Keratinocyte (primary cell): ENCODE results near the gene PCDHGC4. TPM values are rescaled to one million over a fixed set of nuclear protein-coding genes. Genes with fewer than 3 reads are reported as not detected.

Experiments
- DNase-seq: peaks from one replicate; pipeline ENCODE4 v3.0.0-alpha.2; 2011; ENCODE audit warnings: low read depth, missing footprints, low spot score
- FAIRE-seq: peaks from 2 replicates; lab custom pipeline; 2011; peaks lifted over from hg19 to GRCh38; lab: Jason Lieb, UNC
- H2AFZ ChIP-seq: 2 replicates; pipeline ENCODE4 v1.6.0; 2012; ENCODE audit warnings: low read length, control low read depth, inconsistent platforms; ENCODE audit not compliant: control insufficient read depth
- H3K27ac ChIP-seq: 2 replicates; pipeline ENCODE4 v1.5.1; 2011; ENCODE audit warnings: low read length; ENCODE audit not compliant: control insufficient read depth, insufficient read depth
- H3K27me3 ChIP-seq: 3 replicates; pipeline ENCODE4 v1.6.0; 2011; ENCODE audit warnings: low read length; ENCODE audit not compliant: control insufficient read depth, insufficient read depth; ENCODE audit errors: extremely low read depth
- H3K36me3 ChIP-seq, 2 experiments: 2 replicates in 1 of 2; 3 replicates in 1 of 2; pipeline ENCODE4 v1.5.1; 2011; ENCODE audit warnings: low read length in 2 of 2, mild to moderate bottlenecking in 1 of 2; ENCODE audit not compliant: control insufficient read depth in 2 of 2, insufficient read depth in 2 of 2; ENCODE audit errors: extremely low read depth in 1 of 2
- H3K4me1 ChIP-seq: 3 replicates; pipeline ENCODE4 v1.5.1; 2011; ENCODE audit warnings: low read length; ENCODE audit not compliant: control insufficient read depth, insufficient read depth; ENCODE audit errors: extremely low read depth
- H3K4me2 ChIP-seq: 3 replicates; pipeline ENCODE4 v1.6.0; 2011; ENCODE audit warnings: low read depth, low read length; ENCODE audit not compliant: control insufficient read depth, insufficient read depth; ENCODE audit errors: extremely low read depth
- H3K4me3 ChIP-seq, 3 experiments: fragments of 200-600 bp in 1 of 3; sonication (generic) in 1 of 3; 2 replicates in 2 of 3; 3 replicates in 1 of 3; pipeline ENCODE4 v1.5.1; 2011 to 2016; ENCODE audit warnings: low read length in 3 of 3, mild to moderate bottlenecking in 3 of 3, control low read depth in 2 of 3, inconsistent platforms in 1 of 3, low read depth in 1 of 3, mixed read lengths in 1 of 3, mixed run types in 1 of 3, moderate library complexity in 1 of 3; ENCODE audit not compliant: control insufficient read depth in 2 of 3, insufficient read depth in 2 of 3; ENCODE audit errors: extremely low read depth in 1 of 3
- H3K79me2 ChIP-seq: 2 replicates; pipeline ENCODE4 v1.6.0; 2012; ENCODE audit warnings: low read length; ENCODE audit not compliant: control insufficient read depth, insufficient read depth
- H3K9ac ChIP-seq: 3 replicates; pipeline ENCODE4 v1.6.0; 2011; ENCODE audit warnings: low read length; ENCODE audit not compliant: control insufficient read depth, insufficient read depth; ENCODE audit errors: extremely low read depth
- H3K9me1 ChIP-seq: 3 replicates; pipeline ENCODE4 v1.6.0; 2011; ENCODE audit warnings: low read length; ENCODE audit not compliant: control insufficient read depth, insufficient read depth; ENCODE audit errors: extremely low read depth
- H3K9me3 ChIP-seq: 2 replicates; pipeline ENCODE4 v1.5.1; 2012; ENCODE audit warnings: low read depth, low read length; ENCODE audit not compliant: control insufficient read depth
- H4K20me1 ChIP-seq: 3 replicates; pipeline ENCODE4 v1.6.0; 2011; ENCODE audit warnings: low read length; ENCODE audit not compliant: control insufficient read depth, insufficient read depth; ENCODE audit errors: extremely low read depth
- CTCF ChIP-seq, 3 experiments: IDR thresholded peaks in 1 of 3; conservative IDR thresholded peaks in 1 of 3; optimal IDR thresholded peaks in 1 of 3; 2 replicates in 2 of 3; 3 replicates in 1 of 3; pipeline versions ENCODE3 to v1.5.1; 2011; ENCODE audit warnings: low read length in 3 of 3, mild to moderate bottlenecking in 3 of 3, moderate library complexity in 2 of 3, control low read depth in 1 of 3, inconsistent platforms in 1 of 3; ENCODE audit not compliant: insufficient read depth in 2 of 3; ENCODE audit errors: extremely low read depth in 1 of 3
- EZH2 ChIP-seq: IDR thresholded peaks from one replicate; pipeline ENCODE4 v1.6.1; 2012; ENCODE audit warnings: inconsistent platforms, mild to moderate bottlenecking, low read length, moderate library complexity
- dilution Hi-C: fragments of 300-500 bp; cut with MboI; formaldehyde crosslinking; loops from one replicate; pipeline ENCODE4 v1.7.0; 2020; ENCODE audit warnings: low sequenced_read_pairs; ENCODE audit not compliant: extremely low pct_ligation_motif_present
- polyA plus RNA-seq, 5 experiments: library from polyadenylated mRNA; depleted of rRNA in 3 of 5; stranded (reverse) in 3 of 5; stranded (forward) in 1 of 5; unstranded in 1 of 5; fragments of >200 nt; gene quantifications; 1 replicate in 1 of 5; 2 replicates in 3 of 5; 3 replicates in 1 of 5; pipeline versions ENCODE4 v1.2.1 to v1.2.3, GENCODE V29; 2011 to 2012; ENCODE audit warnings: missing spikeins in 2 of 5, low read depth in 1 of 5, low replicate concordance in 1 of 5

PCDHGC4 gene
- polyA plus RNA-seq, 1 donor (not counting 4 experiments of a cell fraction or from before 2014, with no cell fraction given) = 0.13 TPM

GRCh38 chr5:141477044-141477575 lies 7.7 kb upstream of the PCDHGC4 start:
- H3K79me2 ChIP-seq = peaks cover 7% of the 10 kb centered on the region
- no peak for TF ChIP-seq CTCF (optimal IDR thresholded peaks at IDR 0.05 in 1 of 3, IDR thresholded peaks at IDR 0.05 in 1 of 3, conservative IDR thresholded peaks at IDR 0.05 in 1 of 3; ENCODE audit: extremely low read depth in 1 of 3, insufficient read depth in 2 of 3, low read length in 3 of 3)
- TF ChIP-seq EZH2 = no peak
- peak overlapping the region; percentile 49 to 96 (median 94) for H3K4me3 ChIP-seq
- H3K27me3 ChIP-seq = peaks cover 5% of the 10 kb centered on the region
- H3K9me1 ChIP-seq = no peaks in the 10 kb centered on the region
- no peak overlapping the region for H3K27ac ChIP-seq
- FAIRE-seq (no peak), DNase-seq (no peak)
- peak overlapping the region; percentile 95 for H2AFZ ChIP-seq
- peaks cover 0 to 1% of the 10 kb centered on the region in 2 experiments for H3K36me3 ChIP-seq
- dilution Hi-C loops = no loop called here
- H3K9me3 ChIP-seq = no peaks in the 10 kb centered on the region
- peak overlapping the region; percentile 97 for H3K4me2 ChIP-seq
- H3K4me1 ChIP-seq = peaks cover 19% of the 10 kb centered on the region
- peak overlapping the region; percentile 83 for H3K9ac ChIP-seq
- H4K20me1 ChIP-seq = no peaks in the 10 kb centered on the region

- peaks cover 7% of the 10 kb centered on the region for H3K79me2 ChIP-seq
- H3K9me3 ChIP-seq = no peaks in the 10 kb centered on the region
- peak overlapping the region in 2 of 3 experiments; percentile 11 to 19 for H3K4me3 ChIP-seq
- no peak overlapping the region for H3K27ac ChIP-seq
- peaks cover 19% of the 10 kb centered on the region for H3K4me1 ChIP-seq
- peak overlapping the region; percentile 97 for H3K4me2 ChIP-seq
- H2AFZ ChIP-seq = no peak overlapping the region
- no peaks in the 10 kb centered on the region for H3K9me1 ChIP-seq
- peaks cover 5% of the 10 kb centered on the region for H3K27me3 ChIP-seq
- no peak for FAIRE-seq
- H3K9ac ChIP-seq = no peak overlapping the region
- DNase-seq = no peak
- no peak for TF ChIP-seq CTCF (optimal IDR thresholded peaks at IDR 0.05 in 1 of 3, IDR thresholded peaks at IDR 0.05 in 1 of 3, conservative IDR thresholded peaks at IDR 0.05 in 1 of 3; ENCODE audit: extremely low read depth in 1 of 3, insufficient read depth in 2 of 3, low read length in 3 of 3)
- no peak for TF ChIP-seq EZH2
- dilution Hi-C loops = no loop called here
- H3K36me3 ChIP-seq = peaks cover 0 to 1% of the 10 kb centered on the region in 2 experiments
- no peaks in the 10 kb centered on the region for H4K20me1 ChIP-seq
Observed at GRCh38 chr5:141477815-141478214, 7.0 kb upstream of the PCDHGC4 start.
